ENCODE data around the gene COQ6.

DNA sequence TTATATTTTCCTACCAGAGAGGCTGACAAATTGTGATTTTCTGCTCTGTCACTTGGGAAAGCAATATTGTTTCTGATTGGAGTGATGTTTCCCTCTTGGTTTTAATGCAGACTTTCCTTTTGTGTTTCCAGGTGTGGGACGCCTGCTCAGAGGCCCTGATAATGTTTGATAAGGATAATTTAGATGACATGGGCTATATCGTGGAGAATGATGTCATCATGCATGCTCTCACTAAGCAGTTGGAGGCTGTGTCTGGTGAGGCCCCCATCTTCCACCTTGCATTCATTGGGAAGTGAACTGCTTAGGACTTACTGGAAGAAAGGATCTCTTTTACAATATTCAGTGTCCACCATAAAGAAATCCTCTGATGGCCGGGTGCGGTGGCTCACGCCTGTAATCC lies 5.6 kb downstream of the COQ6 start:
- TF ChIP-seq, protein P1, sequence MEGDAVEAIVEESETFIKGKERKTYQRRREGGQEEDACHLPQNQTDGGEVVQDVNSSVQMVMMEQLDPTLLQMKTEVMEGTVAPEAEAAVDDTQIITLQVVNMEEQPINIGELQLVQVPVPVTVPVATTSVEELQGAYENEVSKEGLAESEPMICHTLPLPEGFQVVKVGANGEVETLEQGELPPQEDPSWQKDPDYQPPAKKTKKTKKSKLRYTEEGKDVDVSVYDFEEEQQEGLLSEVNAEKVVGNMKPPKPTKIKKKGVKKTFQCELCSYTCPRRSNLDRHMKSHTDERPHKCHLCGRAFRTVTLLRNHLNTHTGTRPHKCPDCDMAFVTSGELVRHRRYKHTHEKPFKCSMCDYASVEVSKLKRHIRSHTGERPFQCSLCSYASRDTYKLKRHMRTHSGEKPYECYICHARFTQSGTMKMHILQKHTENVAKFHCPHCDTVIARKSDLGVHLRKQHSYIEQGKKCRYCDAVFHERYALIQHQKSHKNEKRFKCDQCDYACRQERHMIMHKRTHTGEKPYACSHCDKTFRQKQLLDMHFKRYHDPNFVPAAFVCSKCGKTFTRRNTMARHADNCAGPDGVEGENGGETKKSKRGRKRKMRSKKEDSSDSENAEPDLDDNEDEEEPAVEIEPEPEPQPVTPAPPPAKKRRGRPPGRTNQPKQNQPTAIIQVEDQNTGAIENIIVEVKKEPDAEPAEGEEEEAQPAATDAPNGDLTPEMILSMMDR (IDR thresholded peaks at IDR 0.05 in 4 of 5, conservative IDR thresholded peaks at IDR 0.05 in 1 of 5), result no peak
- no peak for TF ChIP-seq POLR2A (IDR thresholded peaks at IDR 0.05)

All from gastrocnemius medialis (tissue), 4 donors.